ENCODE results near the gene LMLN. TPM values are rescaled to one million over a fixed set of nuclear protein-coding genes. Genes with fewer than 3 reads are reported as not detected.
"Not testable (repeated sequence)": the region's sequence is repeated elsewhere in the genome, so short reads cannot be mapped to it uniquely, and the experiment has no call there.

Gene LMLN, protein sequence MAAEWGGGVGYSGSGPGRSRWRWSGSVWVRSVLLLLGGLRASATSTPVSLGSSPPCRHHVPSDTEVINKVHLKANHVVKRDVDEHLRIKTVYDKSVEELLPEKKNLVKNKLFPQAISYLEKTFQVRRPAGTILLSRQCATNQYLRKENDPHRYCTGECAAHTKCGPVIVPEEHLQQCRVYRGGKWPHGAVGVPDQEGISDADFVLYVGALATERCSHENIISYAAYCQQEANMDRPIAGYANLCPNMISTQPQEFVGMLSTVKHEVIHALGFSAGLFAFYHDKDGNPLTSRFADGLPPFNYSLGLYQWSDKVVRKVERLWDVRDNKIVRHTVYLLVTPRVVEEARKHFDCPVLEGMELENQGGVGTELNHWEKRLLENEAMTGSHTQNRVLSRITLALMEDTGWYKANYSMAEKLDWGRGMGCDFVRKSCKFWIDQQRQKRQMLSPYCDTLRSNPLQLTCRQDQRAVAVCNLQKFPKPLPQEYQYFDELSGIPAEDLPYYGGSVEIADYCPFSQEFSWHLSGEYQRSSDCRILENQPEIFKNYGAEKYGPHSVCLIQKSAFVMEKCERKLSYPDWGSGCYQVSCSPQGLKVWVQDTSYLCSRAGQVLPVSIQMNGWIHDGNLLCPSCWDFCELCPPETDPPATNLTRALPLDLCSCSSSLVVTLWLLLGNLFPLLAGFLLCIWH
- 8.8 TPM for total RNA-seq
- long read RNA-seq, full-length matches to known transcripts = 15 of 24 reads
- long read RNA-seq, partial matches to known transcripts = 1 of 24 reads
- long read RNA-seq, other reads (novel, unspliced or antisense) = 8 of 24 reads

DNA sequence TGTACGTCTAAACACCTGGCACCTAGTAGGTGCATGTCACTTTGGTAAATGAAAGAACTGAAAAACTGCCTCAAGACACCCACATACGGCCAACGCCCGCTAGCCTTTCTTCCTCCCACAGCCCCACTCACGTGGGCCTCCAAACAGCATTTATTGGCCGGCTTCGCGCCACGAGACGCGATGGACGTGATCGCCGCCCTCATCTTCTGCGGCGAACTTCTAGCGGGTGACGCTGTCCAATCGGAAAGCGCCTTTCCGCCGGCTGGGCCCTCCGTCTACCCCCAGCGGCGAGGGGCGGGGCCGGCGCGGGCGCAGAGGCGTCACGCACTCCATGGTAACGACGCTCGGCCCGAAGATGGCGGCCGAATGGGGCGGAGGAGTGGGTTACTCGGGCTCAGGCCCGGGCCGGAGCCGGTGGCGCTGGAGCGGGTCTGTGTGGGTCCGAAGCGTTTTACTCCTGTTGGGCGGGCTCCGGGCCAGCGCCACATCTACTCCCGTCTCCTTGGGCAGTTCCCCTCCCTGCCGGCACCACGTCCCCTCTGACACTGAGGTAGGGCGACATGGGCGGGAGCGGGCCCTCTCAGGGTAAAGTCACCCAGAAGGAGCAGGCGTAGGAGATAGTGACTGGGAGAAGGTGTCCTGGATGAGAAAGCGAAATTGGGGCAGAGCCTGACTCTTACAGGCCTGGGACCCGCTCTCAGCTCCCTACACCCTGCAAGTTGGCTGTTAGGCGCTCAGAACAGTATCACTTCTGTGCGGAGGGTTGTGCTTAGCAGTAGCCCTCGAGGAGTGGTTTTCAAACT is at the start of gene LMLN:
LMLN (plus strand) TSS at position 327 of the 803 bp plus-strand sequence; CDS start at position 356, 29 bp downstream.
- intact Hi-C loops (cut with micrococcal nuclease) = no loop called here
- DNase-seq (peak; percentile 97), ATAC-seq (peak; percentile 98)

DNA sequence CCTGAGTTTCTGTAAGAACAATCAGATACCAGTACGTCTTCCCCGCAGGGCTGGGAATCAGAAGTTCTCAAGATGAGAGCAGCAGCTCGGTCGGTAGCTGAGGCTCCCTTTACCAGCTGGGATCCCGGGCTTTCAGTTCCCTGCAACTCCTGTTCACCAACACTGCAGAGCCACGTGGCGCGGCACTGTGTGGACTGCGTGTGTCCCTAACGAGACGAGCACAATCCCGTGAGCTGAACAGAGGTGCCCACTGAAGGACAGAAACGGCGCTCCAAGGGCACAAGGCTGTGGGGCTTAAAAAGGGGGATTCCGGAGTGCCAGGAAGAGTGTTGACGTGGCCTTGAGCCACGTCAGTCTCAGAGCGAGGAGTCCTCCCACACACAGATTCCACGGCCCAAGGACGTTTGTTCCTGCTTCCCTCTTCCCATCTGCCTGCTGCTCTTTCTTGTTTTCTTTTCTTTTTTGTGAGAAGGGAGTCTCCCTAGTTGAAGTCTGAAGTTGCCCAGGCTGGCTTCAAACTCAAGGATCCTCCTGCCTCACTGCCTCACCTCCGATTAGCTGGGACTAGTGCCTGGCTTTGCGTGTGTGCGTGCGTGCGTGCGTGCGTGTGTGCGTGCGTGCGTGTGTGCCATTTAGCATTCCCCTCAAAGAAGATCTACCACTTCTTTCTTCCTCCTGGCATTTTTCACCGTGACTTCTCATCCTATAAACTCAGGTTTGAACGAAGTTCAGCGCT is 47.1 kb upstream of the LMLN start:
- DNase-seq (peak; percentile 45), ATAC-seq (peak; percentile 51)
- intact Hi-C loops (cut with micrococcal nuclease) = no loop called here

DNA sequence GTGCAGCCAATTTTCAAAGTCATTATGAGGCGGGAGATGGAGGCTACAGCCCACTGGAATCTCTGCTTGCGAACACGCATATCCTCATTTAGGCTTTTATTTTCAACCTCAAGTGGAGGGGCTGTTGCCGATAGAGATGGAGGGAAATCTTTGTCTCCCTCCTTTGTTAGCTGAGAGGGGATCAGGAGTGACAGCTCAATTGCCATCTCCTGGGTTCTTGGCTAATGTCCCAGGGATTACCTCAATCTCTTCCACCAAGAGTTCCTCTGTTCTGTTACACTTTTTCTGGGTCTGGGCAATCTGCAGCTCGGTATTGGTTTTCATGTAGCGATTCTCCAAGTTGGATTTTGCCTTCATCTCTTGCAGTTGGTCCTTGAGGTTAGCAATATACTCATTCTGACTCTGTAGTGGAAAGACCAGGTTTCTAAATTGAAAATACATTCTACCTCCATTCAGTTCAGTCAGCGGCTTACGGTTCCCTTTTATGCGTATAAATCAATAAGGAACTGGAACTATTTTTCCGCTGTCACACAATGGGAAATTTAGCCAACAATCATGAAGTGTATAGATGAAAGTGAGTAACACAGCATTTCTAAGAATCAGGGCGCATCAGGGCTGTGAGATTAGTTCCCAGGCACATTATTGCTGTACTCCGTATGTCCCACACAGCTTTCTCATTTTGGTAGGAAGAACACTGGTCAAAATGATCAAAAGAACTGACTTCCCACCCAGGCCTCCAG is 46.2 kb upstream of the LMLN start:
- no peak for DNase-seq
- no peak for ATAC-seq
- intact Hi-C loops (cut with micrococcal nuclease) = no loop called here

DNA sequence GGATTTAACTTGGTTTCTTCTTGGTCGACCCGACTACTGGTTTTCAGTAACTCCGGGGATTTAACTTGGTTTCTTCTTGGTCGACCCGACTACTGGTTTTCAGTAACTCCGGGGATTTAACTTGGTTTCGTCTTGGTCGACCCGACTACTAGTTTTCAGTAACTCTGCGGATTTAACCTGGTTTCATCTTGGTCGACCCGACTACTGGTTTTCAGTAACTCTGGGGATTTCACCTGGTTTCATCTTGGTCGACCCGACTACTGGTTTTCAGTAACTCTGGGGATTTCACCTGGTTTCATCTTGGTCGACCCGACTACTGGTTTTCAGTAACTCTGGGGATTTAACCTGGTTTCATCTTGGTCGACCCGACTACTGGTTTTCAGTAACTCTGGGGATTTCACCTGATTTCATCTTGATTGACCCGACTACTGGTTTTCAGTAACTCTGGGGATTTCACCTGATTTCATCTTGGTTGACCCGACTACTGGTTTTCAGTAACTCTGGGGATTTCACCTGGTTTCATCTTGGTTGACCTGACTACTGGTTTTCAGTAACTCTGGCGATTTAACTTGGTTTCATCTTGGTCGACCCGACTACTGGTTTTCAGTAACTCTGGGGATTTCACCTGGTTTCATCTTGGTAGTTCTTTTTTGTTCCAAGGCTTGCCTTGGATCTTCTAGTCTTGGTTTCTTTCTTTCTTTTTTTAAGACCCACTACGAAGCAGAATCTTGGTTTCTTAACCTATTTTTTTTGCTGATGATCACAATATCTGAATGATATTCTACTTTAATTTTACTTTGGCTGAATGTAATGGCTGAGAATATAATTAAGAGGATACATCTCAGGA is 38.4 kb upstream of the LMLN start:
- intact Hi-C loops (cut with micrococcal nuclease); ATAC-seq; DNase-seq: not testable (repeated sequence)

DNA sequence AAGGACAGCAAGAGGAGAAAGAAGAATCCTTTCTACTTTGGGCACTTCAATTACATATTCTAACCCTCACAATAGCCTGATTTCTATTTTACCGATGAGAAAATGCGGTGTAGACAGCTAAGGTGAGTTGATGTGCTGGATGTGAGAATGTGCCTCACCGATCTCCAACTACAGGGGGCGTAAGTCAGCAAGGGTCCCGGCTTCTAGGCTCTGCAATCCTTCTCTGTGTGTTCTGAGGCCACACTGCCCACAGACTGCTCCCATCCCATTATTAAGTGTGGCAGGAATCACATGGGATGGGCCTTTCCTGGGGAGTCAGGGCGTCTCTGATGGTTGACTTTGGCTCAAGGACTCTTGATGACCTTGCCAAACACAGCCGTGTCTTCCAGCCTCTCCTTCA is 33.6 kb upstream of the LMLN start:
- no peak for DNase-seq
- intact Hi-C loops (cut with micrococcal nuclease) = no loop called here
- ATAC-seq = no peak

DNA sequence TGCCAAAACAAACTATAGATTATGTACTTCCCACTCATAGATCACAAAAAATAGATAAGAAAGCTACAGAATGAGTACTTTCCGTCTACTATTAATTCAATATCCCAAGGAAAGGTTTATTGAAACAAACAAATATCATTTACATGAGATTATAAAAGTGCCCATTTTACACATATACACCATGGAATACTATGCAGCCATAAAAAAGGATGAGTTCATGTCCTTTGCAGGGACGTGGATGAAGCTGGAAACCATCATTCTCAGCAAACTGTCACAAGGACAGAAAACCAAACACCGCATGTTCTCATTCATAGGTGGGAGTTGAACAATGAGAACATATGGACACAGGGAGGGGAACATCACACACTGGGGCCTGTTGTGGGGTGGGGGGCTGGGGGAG is 32.4 kb upstream of the LMLN start:
- intact Hi-C loops (cut with micrococcal nuclease); ATAC-seq; DNase-seq: not testable (repeated sequence)

DNA sequence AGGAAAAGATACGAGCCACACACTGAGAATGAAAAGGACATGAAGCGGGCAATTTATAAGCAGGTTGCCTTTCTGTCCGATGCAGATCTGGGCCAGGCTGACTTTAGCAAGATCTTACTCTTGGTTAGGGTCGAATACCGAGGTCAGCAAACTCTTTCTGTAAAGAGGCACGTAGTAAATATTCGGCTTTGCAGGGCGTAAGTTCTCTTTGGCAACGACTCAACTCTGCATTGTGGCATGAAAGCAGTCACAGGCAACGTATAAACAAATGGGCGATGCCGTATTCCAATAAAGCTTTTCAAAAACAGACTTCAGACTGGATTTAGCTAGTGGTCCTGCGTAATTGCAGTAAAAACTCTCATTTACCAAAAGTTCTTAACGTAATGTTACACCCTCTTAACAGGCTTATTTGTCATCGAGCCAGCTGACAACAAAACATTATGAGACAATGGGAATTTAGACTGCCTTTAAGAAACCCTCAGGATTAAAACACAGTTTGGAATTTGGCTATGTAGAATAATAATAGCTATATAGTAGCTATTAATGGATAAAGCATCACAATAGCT is 23.1 kb upstream of the LMLN start:
- ATAC-seq = no peak

DNA sequence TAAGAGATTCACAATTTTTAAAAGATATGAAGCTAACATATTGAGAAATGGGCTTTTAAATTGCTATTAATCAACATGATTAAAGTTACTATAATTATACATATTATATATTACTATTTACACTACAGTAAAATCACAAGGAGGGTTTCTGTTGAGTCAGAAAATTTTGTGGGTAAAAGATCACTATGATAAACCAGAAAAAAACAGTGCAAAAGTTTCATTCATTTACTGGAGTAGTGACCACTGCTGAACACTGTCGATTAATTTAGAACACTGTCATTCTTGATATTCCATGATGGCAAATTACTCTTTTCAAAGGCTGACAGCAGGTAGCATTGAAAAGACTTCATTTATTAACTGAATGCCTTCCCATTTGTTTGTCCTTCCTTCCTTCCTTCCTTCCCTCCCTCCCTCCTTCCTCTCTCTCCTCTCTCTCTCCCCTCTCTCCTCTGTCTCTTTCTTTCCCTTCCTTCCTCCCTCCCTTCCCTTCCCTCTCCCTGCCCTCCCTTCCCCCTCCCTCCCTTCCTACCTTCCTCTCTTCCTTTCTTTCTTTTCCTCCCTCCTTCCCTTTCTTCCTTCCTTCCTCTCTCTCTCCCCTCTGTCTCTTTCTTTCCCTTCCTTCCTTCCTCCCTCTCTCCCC is 19.2 kb upstream of the LMLN start:
- intact Hi-C loops (cut with micrococcal nuclease) = no loop called here
- DNase-seq (no peak), ATAC-seq (no peak)

More for the DNA sequence above, 23.1 kb upstream of the LMLN start:
- intact Hi-C loops (cut with micrococcal nuclease) = no loop called here
- no peak for DNase-seq

DNA sequence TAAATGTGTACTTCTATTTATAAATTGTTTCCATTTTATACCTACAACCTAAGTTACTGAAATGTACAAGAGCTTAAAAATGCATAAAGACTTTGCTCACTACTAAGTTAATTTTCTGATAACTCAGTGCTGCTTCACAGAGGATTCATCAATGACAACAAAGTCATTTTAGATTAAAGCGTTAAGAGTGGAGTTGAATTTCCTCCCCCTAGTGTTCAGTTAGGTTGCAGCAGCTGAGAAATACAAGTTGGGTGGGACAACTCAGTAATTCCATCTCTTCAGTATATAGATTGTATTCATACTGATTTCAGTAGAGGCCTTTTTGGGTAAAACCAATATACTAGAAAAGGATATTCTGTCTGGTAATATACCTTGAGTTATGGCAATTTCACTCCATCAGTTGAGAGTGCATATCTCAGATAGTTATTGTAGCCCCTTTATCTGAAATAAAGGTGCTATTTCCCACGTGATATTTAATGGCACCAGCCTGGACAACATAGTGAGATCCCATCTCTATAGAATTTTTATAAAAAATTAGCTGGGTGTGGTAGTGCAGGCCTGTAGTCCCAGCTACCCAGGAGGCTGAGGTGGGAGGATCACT is 17.0 kb upstream of the LMLN start:
- intact Hi-C loops (cut with micrococcal nuclease) = loop anchor here (2.0 kb wide), 1 partner anchor 36 kb away; no protein-coding TSS in a partner anchor
- no peak for ATAC-seq

DNA sequence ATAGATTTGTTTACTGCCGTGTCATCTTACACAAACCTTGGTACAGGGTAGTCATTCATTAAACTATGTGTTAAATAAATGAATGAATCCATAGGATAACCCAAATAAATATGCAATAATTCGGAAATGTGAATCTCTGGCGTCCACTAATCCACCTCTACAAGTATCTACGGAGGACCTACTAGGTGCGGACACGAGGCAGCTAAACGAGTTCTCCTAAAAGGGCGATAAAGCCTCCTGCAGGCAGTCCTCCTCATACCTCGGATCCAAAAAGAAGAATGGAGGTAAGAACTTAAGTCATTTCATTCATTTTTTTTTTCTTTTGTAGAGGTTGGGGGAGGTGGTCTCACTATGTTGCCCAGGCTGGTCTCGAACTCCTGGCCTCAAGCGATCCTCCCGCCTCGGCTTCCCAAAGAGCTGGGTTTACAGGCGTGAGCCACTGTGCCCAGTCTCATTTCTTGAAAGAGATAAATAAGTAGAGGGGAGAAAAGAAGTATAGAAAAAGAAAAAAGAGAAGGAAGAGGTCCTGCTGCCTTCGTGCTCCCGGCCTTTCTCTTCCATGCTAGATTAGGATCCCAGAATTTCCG is 10.7 kb upstream of the LMLN start:
- intact Hi-C loops (cut with micrococcal nuclease) = no loop called here
- peak; percentile 34 for DNase-seq
- no peak for ATAC-seq

More for the DNA sequence above, 17.0 kb upstream of the LMLN start:
- no peak for DNase-seq

DNA sequence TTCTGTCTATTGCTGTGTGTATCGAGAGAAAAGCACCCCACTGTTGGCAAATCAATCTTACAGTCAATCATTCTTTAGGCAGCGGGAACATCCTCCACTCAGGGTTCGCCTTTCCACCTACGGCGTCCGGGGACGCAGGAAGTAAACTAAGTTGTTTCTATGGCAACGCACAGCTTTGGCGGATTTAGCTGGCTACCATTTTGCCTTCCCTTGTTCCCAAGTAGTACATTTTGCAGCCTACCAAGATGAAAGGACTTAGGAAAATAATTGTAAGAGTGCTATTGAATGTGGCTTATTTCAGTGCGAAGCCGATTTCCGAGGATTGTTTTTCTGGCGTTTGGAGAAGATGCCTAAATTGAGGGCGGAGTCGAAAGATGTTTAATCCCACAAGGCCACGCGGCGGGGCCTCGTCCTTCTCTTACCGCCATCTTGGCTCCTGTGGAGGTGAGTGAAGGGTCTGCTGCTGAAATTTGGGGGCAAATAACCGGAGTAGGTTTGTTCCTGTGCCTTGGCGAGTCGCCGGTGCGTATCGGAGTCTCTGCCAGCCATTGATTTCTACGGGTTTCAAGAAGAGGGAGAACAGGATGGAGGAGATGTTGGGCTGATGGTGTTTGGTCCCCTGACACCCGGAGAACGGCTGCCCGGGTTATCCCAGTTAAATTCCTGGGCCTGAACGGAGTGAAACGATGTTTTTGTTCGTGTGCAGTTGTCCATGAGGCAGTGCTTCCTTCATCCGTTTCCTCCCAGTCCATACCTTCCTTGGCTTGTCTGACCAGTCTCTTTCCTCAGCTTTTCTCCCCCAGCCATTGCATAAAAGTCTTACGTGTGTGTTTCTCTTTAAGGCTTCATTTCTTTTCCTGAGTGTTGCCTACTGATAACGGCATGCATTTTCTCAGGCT is 10.0 kb upstream of the LMLN start, which contains the start of gene RPL35A:
RPL35A (plus strand) TSS at position 413 of the 899 bp plus-strand sequence. CDS start 778 bp downstream, outside the sequence.
- peak; percentile 87 for ATAC-seq
- intact Hi-C loops (cut with micrococcal nuclease) = no loop called here
- DNase-seq = peak; percentile 92

DNA sequence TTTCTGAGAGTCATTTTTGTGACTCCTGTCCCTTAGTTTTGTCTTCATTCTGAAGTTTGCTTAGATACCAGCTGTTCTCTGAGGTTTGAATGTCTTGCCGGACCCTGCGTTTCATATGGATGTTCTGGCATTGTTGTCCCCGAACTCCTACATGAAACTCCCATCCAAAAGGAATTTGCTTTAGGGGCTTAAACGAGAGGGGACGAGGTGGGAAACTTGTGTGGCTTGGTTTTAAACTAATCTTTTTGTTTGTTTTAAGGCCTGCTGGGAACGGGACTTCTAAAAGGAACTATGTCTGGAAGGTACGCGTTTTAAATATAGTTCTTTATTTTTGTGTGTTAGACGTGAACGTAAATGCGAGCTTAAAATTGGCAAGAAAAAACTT is 9.3 kb upstream of the LMLN start:
- intact Hi-C loops (cut with micrococcal nuclease) = no loop called here
- ATAC-seq = no peak
- no peak for DNase-seq

DNA sequence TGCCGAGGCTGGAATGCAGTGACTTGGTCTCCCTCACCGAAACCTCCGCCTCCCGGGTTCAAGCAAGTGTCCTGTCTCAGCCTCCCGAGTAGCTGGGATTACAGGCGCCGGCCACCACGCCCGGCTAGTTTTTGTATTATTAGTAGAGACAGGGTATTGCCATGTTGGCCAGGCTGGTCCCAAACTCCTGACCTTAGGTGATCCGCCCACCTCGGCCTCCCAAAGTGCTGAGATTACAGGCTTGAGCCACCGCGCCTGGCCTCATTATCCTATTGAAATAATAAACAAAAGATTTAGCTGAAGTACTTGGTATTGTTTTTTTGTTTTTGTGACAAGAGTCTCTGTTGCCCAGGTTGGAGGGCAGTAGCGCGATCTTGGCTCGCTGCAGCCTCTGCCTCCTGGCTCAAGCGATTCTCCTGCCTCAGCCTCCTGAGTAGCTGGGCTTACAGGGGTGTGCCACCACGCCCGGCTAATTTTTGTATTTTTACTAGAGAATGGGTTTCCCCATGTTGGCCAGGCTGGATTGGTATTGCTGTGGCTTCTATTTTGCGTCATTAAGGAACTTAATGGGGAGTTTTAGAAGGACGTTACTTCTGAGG is 8.5 kb upstream of the LMLN start:
- ATAC-seq (no peak), DNase-seq (no peak)
- intact Hi-C loops (cut with micrococcal nuclease) = no loop called here

DNA sequence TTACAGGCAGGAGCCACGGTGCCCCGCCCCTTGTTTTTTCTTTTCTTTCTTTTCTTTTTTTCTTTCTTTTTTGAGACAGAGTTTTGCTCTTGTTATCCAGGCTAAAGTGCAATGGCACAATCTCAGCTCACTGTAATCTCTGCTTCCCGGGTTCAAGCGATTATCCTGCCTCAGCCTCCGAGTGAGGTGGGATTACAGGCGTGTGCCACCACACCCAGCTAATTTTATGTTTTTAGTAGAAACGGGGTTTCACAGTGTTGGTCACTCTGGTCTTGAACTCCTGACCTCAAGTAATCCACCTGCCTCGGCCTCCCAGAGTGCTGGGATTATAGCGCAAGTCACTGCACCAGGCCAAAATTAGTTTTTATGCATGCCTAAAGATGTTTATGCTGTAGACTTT is 7.6 kb upstream of the LMLN start:
- no peak for DNase-seq
- intact Hi-C loops (cut with micrococcal nuclease) = no loop called here
- ATAC-seq = no peak
